ENCODE measurements around the gene BMPR1B. TPM values are rescaled to one million over a fixed set of nuclear protein-coding genes. Genes with fewer than 3 reads are reported as not detected.

Gene BMPR1B
- total RNA-seq, 2 experiments from 2014 or later, result 0.10 TPM; not detected in 1

- no peaks in the 10 kb centered on the region for H3K4me1 Mint-ChIP-seq (ENCODE audit: low read depth)
- DNase-seq, result no peak
- H3K4me3 Mint-ChIP-seq, result no peak overlapping the region
- CTCF ChIA-PET, result no interaction called here
- H3K9me3 Mint-ChIP-seq, result no peaks in the 10 kb centered on the region
- peaks cover 36% of the 10 kb centered on the region for H3K27me3 Mint-ChIP-seq (ENCODE audit: low read depth)
- intact Hi-C loops (cut with micrococcal nuclease), result no loop called here
- H3K27ac Mint-ChIP-seq, result no peak overlapping the region
- no peaks in the 10 kb centered on the region for H3K36me3 Mint-ChIP-seq (ENCODE audit: low read depth)
Observed at GRCh38 chr4:94765648-94766047, 7.9 kb downstream of the BMPR1B start.

- intact Hi-C loops (cut with micrococcal nuclease), result no loop called here
- peaks cover 24% of the 10 kb centered on the region for H3K27me3 Mint-ChIP-seq (ENCODE audit: low read depth)
Observed at GRCh38 chr4:94766856-94767255, 9.1 kb downstream of the BMPR1B start.

DNA sequence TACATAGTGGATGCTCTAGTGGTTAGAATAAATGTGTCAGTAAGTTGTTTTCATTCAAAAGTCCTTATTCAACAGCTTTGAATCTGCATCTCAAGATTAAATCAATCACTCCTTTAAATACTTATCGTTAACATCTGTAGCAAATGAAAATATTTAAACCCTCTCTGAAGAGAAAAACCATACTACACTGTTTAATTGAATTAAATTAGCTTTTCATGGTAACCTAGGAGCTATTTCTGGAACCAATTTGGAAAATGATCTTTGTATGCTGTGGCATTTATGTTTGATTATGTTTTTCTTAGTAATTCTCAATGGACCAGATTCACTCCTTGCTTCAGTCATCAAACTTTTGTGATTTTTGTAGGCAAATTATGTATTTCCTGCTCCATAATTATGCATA, 9.7 kb downstream of the BMPR1B start:
- no peak for DNase-seq

More at GRCh38 chr4:94766856-94767255, 9.1 kb downstream of the BMPR1B start:
- H3K9me3 Mint-ChIP-seq, result no peaks in the 10 kb centered on the region
- no peak for DNase-seq
- no peak overlapping the region for H3K4me3 Mint-ChIP-seq
- H3K36me3 Mint-ChIP-seq (ENCODE audit: low read depth), result no peaks in the 10 kb centered on the region
- CTCF ChIA-PET, result interaction anchor here (0.5 kb wide), 1 partner anchor 13 kb away, joined by 3 read pairs; no protein-coding TSS in a partner anchor
- H3K27ac Mint-ChIP-seq, result no peak overlapping the region
- no peaks in the 10 kb centered on the region for H3K4me1 Mint-ChIP-seq (ENCODE audit: low read depth)

GRCh38 chr4:94782707-94783106, 25.0 kb downstream of the BMPR1B start:
- Mint-ChIP-seq H3K9me3 (peaks cover 8% of the 10 kb centered on the region), H3K4me3 (no peak overlapping the region), H3K27ac (no peak overlapping the region), H3K4me1 (ENCODE audit: low read depth) (no peaks in the 10 kb centered on the region), H3K36me3 (ENCODE audit: low read depth) (no peaks in the 10 kb centered on the region), H3K27me3 (ENCODE audit: low read depth) (peaks cover 5% of the 10 kb centered on the region)
- DNase-seq, result no peak
- CTCF ChIA-PET, result no interaction called here
- intact Hi-C loops (cut with micrococcal nuclease), result no loop called here

More for the DNA sequence above, 9.7 kb downstream of the BMPR1B start:
- intact Hi-C loops (cut with micrococcal nuclease), result no loop called here
- no peaks in the 10 kb centered on the region for H3K4me1 Mint-ChIP-seq (ENCODE audit: low read depth)
- no peak overlapping the region for H3K27ac Mint-ChIP-seq
- CTCF ChIA-PET, result no interaction called here
- peaks cover 20% of the 10 kb centered on the region for H3K27me3 Mint-ChIP-seq (ENCODE audit: low read depth)
- H3K4me3 Mint-ChIP-seq, result no peak overlapping the region
- no peaks in the 10 kb centered on the region for H3K9me3 Mint-ChIP-seq
- H3K36me3 Mint-ChIP-seq (ENCODE audit: low read depth), result no peaks in the 10 kb centered on the region

DNA sequence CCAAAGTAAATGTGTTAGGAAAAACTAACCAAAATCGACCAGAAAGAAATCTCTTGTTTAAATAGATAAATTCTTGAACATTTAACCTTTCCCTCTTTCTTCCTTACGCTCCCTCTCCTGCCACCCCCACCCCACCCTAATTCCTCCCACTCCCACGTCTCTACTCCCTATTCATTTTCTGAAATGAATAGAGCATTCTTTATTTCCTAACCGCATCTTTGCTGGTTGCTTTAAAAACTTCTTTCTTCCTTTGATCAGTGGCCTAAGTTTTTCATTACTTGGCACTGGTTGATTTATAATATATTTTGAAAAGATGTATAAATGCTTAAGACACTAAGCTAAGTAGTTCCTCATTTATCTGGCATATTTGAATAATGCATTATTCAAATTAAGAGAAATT, 33.9 kb downstream of the BMPR1B start:
- intact Hi-C loops (cut with micrococcal nuclease), result no loop called here
- H3K9me3 Mint-ChIP-seq, result no peaks in the 10 kb centered on the region
- no peak overlapping the region for H3K4me3 Mint-ChIP-seq
- CTCF ChIA-PET, result interaction anchor here (0.6 kb wide), 1 partner anchor 152 kb away, joined by 6 read pairs; no protein-coding TSS in a partner anchor
- DNase-seq, result no peak
- no peaks in the 10 kb centered on the region for H3K27me3 Mint-ChIP-seq (ENCODE audit: low read depth)
- no peak overlapping the region for H3K27ac Mint-ChIP-seq
- H3K36me3 Mint-ChIP-seq (ENCODE audit: low read depth), result no peaks in the 10 kb centered on the region
- no peaks in the 10 kb centered on the region for H3K4me1 Mint-ChIP-seq (ENCODE audit: low read depth)

GRCh38 chr4:94798808-94799207, 41.1 kb downstream of the BMPR1B start:
- Mint-ChIP-seq H3K27me3 (ENCODE audit: low read depth) (peaks cover 4% of the 10 kb centered on the region), H3K36me3 (ENCODE audit: low read depth) (no peaks in the 10 kb centered on the region), H3K9me3 (no peaks in the 10 kb centered on the region), H3K4me3 (no peak overlapping the region), H3K4me1 (ENCODE audit: low read depth) (no peaks in the 10 kb centered on the region), H3K27ac (no peak overlapping the region)
- DNase-seq, result no peak
- CTCF ChIA-PET, result no interaction called here
- intact Hi-C loops (cut with micrococcal nuclease), result no loop called here

- Mint-ChIP-seq H3K27me3 (ENCODE audit: low read depth) (peaks cover 4% of the 10 kb centered on the region), H3K27ac (no peak overlapping the region), H3K4me1 (ENCODE audit: low read depth) (no peaks in the 10 kb centered on the region), H3K9me3 (no peaks in the 10 kb centered on the region), H3K4me3 (no peak overlapping the region), H3K36me3 (ENCODE audit: low read depth) (no peaks in the 10 kb centered on the region)
- CTCF ChIA-PET, result no interaction called here
- no peak for DNase-seq
- intact Hi-C loops (cut with micrococcal nuclease), result no loop called here
Observed at GRCh38 chr4:94801016-94801415, 43.3 kb downstream of the BMPR1B start.

DNA sequence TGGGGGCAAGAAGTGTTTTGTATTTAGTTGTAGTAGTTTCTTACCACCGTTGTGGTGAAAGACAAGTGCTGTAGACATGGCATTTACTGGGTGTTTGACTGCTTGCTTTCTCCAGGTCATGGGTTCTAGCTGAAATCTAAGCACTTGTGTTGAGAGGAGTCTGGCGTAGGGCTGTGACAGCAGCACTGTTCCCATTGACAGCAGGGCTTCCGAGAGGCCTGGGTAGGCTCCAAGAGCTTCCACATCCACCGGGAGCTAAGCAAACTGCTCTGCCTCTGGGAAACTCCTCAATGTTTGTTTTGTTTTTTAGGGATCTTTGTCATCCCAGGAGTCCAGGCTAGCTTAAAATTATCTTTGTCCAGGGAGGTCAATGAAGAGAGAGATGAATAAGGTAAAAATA, 44.3 kb downstream of the BMPR1B start:
- DNase-seq, result no peak
- intact Hi-C loops (cut with micrococcal nuclease), result no loop called here
- CTCF ChIA-PET, result no interaction called here
- Mint-ChIP-seq H3K9me3 (no peaks in the 10 kb centered on the region), H3K4me1 (ENCODE audit: low read depth) (no peaks in the 10 kb centered on the region), H3K27ac (no peak overlapping the region), H3K4me3 (no peak overlapping the region), H3K27me3 (ENCODE audit: low read depth) (peaks cover 4% of the 10 kb centered on the region), H3K36me3 (ENCODE audit: low read depth) (no peaks in the 10 kb centered on the region)

- CTCF ChIA-PET, result no interaction called here
- H3K27ac Mint-ChIP-seq, result no peak overlapping the region
- no peaks in the 10 kb centered on the region for H3K4me1 Mint-ChIP-seq (ENCODE audit: low read depth)
- no peaks in the 10 kb centered on the region for H3K9me3 Mint-ChIP-seq
- no peaks in the 10 kb centered on the region for H3K36me3 Mint-ChIP-seq (ENCODE audit: low read depth)
- no peak overlapping the region for H3K4me3 Mint-ChIP-seq
- peaks cover 4% of the 10 kb centered on the region for H3K27me3 Mint-ChIP-seq (ENCODE audit: low read depth)
- intact Hi-C loops (cut with micrococcal nuclease), result no loop called here
- no peak for DNase-seq
Observed at GRCh38 chr4:94803181-94803580, 45.4 kb downstream of the BMPR1B start.

- intact Hi-C loops (cut with micrococcal nuclease), result no loop called here
- no peaks in the 10 kb centered on the region for H3K36me3 Mint-ChIP-seq (ENCODE audit: low read depth)
- no peak overlapping the region for H3K27ac Mint-ChIP-seq
- no peak overlapping the region for H3K4me3 Mint-ChIP-seq
- peaks cover 4% of the 10 kb centered on the region for H3K27me3 Mint-ChIP-seq (ENCODE audit: low read depth)
- CTCF ChIA-PET, result no interaction called here
- H3K9me3 Mint-ChIP-seq, result no peaks in the 10 kb centered on the region
- DNase-seq, result no peak
- no peaks in the 10 kb centered on the region for H3K4me1 Mint-ChIP-seq (ENCODE audit: low read depth)
Observed at GRCh38 chr4:94804650-94805049, 46.9 kb downstream of the BMPR1B start.

DNA sequence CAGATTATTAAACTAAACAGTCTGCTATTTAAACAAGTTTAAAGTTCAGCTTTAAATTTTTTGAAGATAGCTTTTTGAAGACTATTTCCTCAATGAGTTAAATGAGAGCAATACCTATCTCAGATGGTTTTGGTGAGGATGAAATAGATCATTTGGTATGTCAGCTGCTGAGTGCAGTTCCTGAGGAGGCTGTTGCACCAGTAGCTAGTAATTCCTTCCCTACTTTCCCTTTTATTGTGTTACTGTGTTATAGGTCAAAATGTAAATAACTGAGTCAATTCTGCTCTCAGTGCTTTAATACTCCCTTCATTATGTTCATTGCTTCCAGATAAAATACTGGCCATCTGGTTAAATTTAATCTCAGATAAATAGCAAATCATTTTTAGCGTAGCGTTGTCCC, 48.6 kb downstream of the BMPR1B start:
- Mint-ChIP-seq H3K27me3 (ENCODE audit: low read depth) (peaks cover under 1% of the 10 kb centered on the region), H3K9me3 (no peaks in the 10 kb centered on the region), H3K4me1 (ENCODE audit: low read depth) (no peaks in the 10 kb centered on the region), H3K36me3 (ENCODE audit: low read depth) (no peaks in the 10 kb centered on the region), H3K27ac (no peak overlapping the region), H3K4me3 (no peak overlapping the region)
- no peak for DNase-seq
- intact Hi-C loops (cut with micrococcal nuclease), result no loop called here
- CTCF ChIA-PET, result no interaction called here

GRCh38 chr4:94811643-94812042, 53.9 kb downstream of the BMPR1B start:
- intact Hi-C loops (cut with micrococcal nuclease), result no loop called here
- Mint-ChIP-seq H3K36me3 (ENCODE audit: low read depth) (no peaks in the 10 kb centered on the region), H3K4me3 (no peak overlapping the region), H3K9me3 (no peaks in the 10 kb centered on the region), H3K4me1 (ENCODE audit: low read depth) (no peaks in the 10 kb centered on the region), H3K27me3 (ENCODE audit: low read depth) (peaks cover 3% of the 10 kb centered on the region), H3K27ac (no peak overlapping the region)
- CTCF ChIA-PET, result no interaction called here
- no peak for DNase-seq

GRCh38 chr4:94813221-94813620, 55.5 kb downstream of the BMPR1B start:
- Mint-ChIP-seq H3K4me1 (ENCODE audit: low read depth) (no peaks in the 10 kb centered on the region), H3K4me3 (no peak overlapping the region), H3K27me3 (ENCODE audit: low read depth) (peaks cover 3% of the 10 kb centered on the region), H3K27ac (no peak overlapping the region), H3K36me3 (ENCODE audit: low read depth) (no peaks in the 10 kb centered on the region), H3K9me3 (no peaks in the 10 kb centered on the region)
- CTCF ChIA-PET, result no interaction called here
- intact Hi-C loops (cut with micrococcal nuclease), result no loop called here
- DNase-seq, result no peak

DNA sequence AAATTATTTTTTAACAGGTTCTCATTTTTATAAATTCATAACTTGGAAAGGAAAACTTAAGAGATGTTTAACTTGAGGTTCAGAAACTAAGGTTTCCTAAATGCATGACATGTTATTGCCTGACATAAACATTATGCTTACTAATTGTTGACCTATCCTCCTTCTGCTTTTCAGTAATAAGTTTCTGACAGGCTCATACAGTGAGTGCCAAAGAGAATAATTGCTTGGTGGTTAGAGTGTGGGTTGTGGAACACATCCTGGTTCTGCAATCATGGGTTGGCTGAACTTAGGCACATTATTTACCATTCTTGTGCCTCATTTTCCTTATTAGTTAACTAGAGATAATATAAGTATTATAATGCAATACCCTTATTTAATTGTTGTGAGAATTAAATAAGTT, 56.5 kb downstream of the BMPR1B start:
- Mint-ChIP-seq H3K36me3 (ENCODE audit: low read depth) (no peaks in the 10 kb centered on the region), H3K4me1 (ENCODE audit: low read depth) (no peaks in the 10 kb centered on the region), H3K4me3 (no peak overlapping the region), H3K27ac (no peak overlapping the region), H3K27me3 (ENCODE audit: low read depth) (peaks cover 3% of the 10 kb centered on the region), H3K9me3 (no peaks in the 10 kb centered on the region)
- DNase-seq, result no peak
- CTCF ChIA-PET, result interaction anchor here (0.6 kb wide), 2 partner anchors 136 to 158 kb away, joined by 3 to 6 read pairs; no protein-coding TSS in a partner anchor
- intact Hi-C loops (cut with micrococcal nuclease), result no loop called here
